GM18868 (cell line): ENCODE measurements around the gene EFEMP1.
"Not testable (repeated sequence)": the region's sequence is repeated elsewhere in the genome, so short reads cannot be mapped to it uniquely, and the experiment has no call there.

ENCODE experiments used
- ATAC-seq: cut with Tn5 transposase; IDR thresholded peaks from one replicate; pipeline ENCODE4 v1.9.1; 2021; ENCODE audit warnings: mild to moderate bottlenecking, moderate library complexity; ENCODE audit not compliant: unreplicated experiment

Gene EFEMP1

GRCh38 chr2:55837073-55837472, 86.5 kb downstream of the EFEMP1 start:
- ATAC-seq: no peak

- ATAC-seq: not testable (repeated sequence)
Observed at GRCh38 chr2:55831671-55832410, 91.7 kb downstream of the EFEMP1 start.

- no peak for ATAC-seq
Observed at GRCh38 chr2:55827855-55828254, 95.7 kb downstream of the EFEMP1 start.

GRCh38 chr2:55827428-55827827, 96.2 kb downstream of the EFEMP1 start:
- not testable (repeated sequence) for ATAC-seq

- no peak for ATAC-seq
Observed at GRCh38 chr2:55826246-55826645, 97.3 kb downstream of the EFEMP1 start.

- no peak for ATAC-seq
Observed at GRCh38 chr2:55824551-55825096, 99.0 kb downstream of the EFEMP1 start.
